ENCODE measurements around the gene PQBP1.

The PQBP1 gene

DNA sequence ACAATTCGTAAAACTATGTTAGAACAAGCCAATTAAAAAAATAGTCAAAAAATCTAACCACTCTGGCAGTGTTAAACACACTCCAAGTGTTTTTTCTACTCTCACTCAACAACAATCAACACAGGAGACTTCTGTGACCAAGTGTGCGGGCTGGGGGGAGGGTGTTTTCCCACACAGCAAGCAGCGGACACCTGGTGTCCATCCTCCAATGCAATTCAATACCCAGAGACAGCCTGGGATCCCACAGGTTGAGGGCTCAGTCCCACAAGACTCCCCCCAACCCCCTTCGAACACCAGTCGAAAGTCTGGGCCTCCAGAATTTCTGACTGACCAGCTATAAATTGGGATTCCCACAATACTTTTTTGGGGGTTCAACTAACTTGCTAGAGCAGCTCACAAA is 29.4 kb downstream of the PQBP1 start:
- DNase-seq = no peak

DNA sequence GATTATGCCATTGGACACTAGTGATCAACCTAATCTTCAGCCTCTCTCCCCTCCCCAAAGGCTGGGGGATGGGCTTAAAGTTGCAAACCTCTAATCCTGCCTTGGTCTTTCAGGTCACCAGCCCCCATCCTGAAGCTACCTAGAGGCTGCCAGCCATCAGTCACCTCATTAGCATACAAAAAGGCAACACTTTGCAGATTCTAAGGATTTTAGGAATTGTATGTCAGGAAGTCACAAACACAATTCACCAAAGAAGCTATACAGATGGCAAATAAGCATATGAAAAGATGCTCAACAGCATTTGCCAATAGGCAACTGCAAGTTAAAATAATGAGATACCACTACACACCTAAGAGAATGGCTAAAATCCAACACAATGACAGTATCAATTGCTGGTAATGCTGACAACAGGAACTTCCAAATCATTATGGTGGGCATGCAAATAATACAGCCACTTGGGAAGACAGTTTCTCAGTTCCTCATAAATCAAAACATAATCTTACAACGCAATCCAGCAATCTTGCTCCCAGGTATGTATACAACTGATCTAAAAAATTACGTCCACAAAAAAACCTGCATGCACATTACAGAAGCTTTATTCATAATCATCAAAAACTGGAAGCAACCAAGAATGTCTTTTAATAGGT is 30.1 kb downstream of the PQBP1 start:
- DNase-seq = no peak

DNA sequence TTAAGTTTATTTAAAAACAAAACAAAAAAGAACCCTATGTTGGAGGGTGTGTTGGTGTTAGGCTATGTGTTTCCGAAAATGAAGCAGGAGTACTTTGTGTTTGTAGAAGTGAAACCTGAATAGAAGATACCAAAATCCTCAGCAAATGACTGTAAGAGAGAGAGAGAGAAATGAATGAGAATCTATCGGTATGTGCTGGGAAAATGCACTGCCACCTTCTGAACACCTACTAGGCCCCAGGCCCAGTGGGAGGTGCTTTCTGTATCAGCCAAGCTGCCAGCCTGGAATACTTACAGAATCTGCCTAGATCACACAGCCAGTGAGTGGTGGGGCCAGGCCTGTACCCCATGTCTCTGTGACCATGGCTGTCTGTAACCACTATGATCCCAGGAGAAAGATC is 36.0 kb downstream of the PQBP1 start:
- DNase-seq = no peak

DNA sequence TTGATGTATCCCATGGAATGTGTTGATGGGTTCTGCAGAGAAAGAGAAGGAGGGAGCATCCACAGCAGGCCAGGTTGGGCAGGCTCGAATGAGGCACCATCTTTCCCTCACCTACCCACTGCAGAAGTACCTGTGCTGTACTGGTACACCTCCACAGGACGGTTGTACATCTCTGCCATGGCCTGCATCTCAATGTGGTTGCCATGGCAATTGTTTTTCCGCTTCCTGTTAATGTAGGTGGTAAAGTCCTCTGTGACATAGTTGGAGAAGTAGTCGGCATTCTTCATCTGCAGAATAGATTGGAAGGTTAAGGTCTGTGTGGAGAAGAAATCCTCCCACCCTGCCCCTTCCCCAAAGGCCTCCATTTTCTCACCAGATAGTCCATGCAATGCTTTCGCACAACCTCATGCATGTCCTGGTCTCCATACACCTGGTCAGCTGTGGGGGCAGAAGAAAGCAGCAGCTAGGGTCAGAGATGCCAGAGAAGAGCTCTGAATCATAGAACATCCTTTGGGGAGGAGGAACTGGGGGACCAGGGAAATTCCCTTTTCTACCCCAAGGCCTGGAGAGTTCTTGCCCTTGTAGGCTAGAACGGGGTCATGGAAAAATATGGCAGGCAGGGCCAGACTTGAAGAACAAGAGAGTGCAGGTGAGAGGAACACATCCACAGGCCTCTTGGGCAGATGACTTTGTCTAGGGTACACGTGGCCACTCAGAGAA is 37.0 kb downstream of the PQBP1 start:
- DNase-seq = no peak

DNA sequence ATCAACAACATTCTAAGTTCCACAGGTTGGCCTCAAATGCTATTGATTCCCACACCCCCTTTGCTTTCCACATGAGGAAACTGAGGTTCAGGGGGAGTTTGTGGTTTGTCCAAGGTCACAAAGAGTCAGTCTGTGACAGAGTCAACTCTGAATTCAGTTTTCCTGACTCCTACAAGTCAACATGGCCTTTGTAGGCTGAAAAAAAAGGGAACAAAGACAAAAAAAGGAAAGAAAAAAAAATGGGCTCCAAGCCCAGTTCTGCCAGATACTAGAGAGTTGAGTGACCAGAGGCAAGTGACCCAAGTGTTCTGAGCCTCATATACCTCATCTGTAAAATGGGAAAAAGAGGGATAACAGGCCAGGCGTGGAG is 37.6 kb downstream of the PQBP1 start:
- no peak for DNase-seq

DNA sequence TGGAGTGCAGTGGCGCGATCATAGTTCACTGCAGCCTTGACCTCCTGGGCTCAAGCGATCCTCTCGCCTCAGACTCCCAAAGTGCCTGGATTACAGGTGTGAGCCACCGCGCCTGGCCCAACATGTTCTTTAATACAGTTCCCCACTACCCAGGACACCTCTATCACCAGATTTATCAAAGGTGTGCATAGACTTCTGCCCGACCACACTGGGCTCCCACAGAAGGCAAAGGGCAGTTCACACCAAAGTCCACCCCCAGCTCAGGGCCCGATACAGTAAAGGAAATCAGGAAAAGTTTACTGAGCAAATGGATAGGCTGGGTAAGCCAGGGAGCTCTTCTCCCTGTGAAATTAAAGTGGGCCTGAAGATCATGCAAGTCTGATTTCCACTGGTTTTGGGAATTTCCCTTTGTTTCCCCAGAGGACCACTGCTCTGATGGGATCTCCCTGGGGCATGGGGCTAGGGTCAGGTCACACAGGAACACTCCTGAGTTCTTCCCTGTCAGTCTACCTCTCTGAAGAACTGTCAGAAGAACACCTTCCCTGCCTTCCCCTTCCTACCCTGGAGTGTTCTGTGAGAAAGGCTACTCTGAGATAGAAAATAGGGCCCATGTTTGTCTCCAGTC is 38.8 kb downstream of the PQBP1 start:
- no peak for DNase-seq

DNA sequence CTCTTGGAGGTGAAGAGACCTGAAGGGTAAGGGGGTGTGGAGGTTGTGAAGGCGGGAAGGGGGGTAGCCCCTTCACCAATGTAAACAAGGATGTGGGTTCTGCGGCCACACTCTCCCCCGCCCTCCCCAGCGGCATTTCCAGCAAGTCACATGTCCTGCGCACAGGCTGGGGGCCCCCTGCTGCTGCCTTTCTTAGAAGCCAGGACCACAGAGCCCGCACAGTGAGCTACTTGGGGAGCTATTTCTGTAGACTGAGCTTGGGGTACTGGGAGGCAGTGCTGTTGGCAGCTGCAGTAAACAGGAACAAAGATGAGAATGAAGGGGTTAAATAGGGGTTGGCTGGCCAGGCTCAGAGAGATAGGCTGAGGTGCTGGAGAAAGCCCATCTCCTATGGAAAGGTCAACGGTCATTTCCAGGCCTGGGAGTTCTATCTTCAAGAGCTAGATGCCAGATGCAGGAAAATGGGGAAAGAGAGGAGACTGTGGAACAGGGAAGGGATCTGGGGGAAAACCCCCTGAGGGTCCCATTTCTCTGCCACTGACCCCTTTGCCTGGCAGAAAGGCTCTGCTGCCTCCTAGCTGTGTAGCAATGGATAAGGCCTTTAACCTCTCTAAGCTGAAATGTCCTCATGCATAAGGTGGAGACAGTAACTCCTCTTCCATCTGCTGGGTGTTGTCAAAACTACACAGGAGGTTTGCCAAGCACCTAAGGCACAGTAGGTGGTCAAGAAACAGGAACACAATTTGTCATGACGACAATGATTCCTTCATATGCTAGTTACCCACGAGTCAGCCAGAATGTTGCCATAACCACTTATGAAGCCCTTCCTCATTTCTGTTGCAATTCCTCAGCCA is 39.6 kb downstream of the PQBP1 start:
- no peak for DNase-seq

DNA sequence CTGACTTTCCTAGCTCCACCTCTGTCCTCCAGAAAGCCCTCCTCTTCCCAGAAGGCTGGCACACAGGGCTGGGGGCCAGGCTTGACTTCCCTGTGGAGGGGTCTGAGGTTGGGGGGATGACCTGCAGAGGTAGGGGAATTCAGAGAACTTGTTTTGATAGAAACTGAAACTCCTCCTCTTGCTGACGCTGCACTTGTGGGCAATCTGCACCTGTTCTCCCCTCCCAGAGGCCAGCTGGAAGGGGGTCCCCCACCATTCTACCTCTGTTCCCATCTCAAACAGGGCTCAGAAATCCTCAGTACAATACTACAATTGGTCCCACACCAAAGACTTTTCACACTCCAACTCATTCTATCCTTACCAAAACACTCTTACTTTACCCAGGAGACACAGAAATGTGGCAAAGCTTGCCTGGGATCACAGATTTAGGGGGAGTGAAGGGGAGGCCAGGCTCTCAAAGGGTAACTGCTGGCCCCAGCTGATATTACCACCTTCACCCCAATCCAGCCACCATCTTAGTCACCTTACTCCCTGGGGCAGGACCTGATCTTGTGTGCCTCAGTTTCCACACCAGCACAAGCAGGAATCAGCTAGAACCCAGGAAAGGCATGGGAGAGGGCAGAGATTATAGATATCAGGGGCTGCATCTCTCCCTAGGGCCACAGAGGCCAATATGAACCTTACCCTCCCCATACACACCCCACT is 41.1 kb downstream of the PQBP1 start:
- DNase-seq = no peak

DNA sequence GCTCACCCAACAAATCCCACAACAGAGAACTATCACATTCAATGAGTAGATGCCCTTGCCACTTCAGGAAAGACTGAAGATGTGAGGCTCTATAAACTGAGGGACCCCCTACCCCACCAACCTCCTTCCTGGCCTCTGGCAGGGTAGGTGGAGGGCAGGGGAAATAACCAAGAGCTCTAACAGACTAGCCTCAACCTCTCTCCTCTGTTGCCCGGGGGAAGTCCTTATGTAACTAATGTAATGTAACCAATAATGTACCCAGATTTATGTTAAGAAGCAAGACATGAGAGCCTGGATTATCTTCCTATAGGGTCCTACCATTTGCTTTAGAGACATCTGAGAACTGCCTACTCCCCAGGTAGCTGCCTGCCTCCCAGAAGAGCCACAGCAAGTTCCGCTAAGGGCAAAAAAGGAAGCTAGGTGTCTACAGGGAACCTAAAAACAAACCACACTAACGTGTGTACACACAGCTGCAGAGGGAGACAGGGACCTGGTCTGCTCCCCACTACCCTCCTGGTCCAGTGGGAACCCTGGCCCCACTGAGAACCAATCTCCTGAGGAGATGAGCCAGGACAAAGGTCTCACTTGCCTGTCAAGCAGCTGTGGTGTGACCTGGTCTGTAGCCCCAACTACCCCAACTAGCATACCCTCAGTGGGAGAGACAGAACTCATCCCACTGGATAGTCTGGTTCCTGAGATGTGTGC is 41.9 kb downstream of the PQBP1 start:
- no peak for DNase-seq

DNA sequence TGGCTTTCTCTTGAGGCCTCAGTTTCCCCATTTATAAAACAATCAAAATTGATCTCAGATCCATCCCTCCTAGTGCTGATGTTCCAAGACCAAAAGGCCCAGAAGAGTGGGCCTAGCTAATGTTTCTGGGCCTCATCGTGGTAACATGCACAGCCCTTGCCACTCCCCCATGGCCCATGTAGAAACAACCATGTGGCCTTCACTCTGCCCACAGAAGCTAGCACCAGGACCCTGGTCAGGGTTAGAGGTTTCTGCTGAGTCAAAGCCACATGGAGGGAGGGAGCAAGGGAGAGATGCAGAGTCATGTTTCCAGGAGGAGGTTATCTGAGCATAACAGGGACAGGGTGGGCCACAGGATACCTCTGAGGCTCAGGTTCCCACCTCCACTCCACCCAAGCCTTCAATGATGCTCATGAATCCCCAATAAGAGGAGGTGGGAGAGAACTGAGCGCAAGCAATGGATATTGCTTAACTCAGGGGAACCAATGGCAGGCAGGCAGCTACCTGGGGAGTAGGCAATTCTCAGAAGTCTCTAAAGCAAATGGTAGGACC is 42.8 kb downstream of the PQBP1 start:
- DNase-seq = no peak

DNA sequence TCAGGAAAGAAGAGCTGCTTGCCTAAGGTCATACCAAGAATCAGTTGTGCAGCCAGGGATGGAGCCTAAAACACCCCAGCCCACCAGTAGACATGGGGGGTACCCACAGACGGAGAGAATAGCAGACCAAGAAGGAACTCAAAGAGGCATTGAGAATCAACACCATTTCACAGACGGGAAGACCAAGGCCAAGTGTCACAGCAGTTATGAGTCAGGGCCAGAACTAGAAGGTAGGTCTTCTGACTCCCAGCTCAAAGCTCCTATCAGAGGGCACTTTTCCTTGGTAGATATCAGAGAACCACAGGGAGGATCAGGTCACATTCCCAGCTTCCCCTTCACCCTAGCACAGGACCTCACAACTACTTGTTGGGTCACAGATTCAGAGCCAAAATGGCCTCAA is 45.2 kb downstream of the PQBP1 start:
- no peak for DNase-seq

DNA sequence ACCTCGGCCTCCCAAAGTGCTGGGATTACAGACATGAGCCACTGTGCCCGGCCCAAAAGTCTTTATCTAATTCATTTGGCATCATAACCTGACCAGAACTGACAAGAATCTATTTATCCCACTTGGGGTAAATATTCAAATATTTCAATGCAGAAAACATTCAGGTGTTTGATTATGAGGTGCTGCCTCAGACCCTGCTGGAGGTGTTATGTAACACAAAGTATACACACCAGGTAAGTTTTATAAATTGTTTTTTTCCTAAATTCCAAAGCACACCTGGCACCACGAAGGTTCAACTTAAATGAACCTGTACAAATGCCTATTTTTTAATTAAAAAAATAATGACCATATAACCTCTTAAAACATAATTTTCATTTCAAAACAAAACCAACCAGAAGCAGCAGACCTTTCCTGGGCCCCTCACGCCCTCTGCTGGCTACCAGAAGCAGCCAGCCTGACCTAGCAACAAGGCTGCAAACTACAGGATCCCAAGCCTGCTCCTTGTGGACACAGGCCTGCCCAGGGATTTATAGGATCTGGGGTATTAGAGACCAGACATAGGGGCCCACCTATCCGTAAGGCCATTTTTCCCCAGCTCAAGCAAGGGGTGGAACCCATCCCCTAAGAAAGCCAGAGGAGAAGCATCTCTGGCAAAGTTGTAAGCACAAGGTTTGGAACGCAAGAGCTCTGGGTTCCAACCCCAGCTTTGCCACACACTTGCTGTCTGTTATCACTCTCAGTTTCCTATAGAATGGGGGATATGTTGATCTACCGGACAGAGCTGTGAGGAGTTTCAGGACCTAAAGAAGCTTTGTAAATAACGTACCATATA is 48.0 kb downstream of the PQBP1 start:
- DNase-seq = peak in 1 of 2 experiments; percentile 1

DNA sequence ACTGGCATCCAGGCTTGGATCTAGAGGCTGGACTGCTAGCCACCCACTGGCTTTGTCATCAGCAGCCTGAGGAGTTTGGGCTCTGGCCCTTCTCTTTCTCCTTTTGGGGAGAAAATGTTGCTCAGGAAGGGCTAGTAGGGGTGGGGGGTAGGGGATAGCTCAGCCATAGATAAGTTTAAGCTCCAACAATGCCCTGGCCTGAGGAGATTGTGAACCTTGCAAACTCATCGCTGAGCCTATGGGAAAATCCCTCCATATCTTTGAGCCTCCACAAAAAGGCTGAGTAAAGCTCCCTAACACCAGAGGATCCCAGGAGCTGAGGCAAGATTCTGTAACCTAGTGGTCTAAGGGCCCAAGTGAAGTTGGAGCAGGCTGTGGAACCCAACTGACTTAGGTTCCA is 50.9 kb downstream of the PQBP1 start:
- no peak for DNase-seq

Measured in SHP77 (cell line).